CD4-positive, alpha-beta T cell (primary cell): ENCODE results near the gene CSPG4. TPM values are rescaled to one million over a fixed set of nuclear protein-coding genes. Genes with fewer than 3 reads are reported as not detected.
"Not testable (repeated sequence)": the region's sequence is repeated elsewhere in the genome, so short reads cannot be mapped to it uniquely, and the experiment has no call there.

Experiments
- ATAC-seq: fragments of 200-7000 bp; cut with Tn5 transposase; one replicate; pipeline ENCODE4 v1.10.0; 2022; ENCODE audit warnings: mild to moderate bottlenecking; ENCODE audit not compliant: poor library complexity
- CTCF ChIA-PET: fragments of 350-600 bp; sonication (Branson Sonifier 250); formaldehyde crosslinking; loops from one replicate; lab custom pipeline; 2021; ENCODE audit warnings: antibody characterized with exemption, inconsistent platforms; lab: Charles Lee
- POLR2A ChIA-PET: fragments of 350-600 bp; sonication (Branson Sonifier 250); formaldehyde crosslinking; loops from one replicate; lab custom pipeline; 2021; ENCODE audit warnings: antibody characterized with exemption, inconsistent platforms; lab: Charles Lee
- DNase-seq, 14 experiments: peaks; one replicate each; pipeline ENCODE4 v3.0.0-alpha.2; 2013 to 2020; ENCODE audit warnings: mixed read lengths in 2 of 14
- H3K27ac ChIP-seq, 2 donors: one replicate each; pipeline versions ENCODE4 v1.5.1 to v1.7.0; 2013; ENCODE audit warnings: low read length in 2 of 2, low read depth in 1 of 2, mild to moderate bottlenecking in 1 of 2
- H3K27me3 ChIP-seq, 2 experiments: 1 replicate in 1 of 2; 2 replicates in 1 of 2; pipeline versions ENCODE4 v1.6.1 to v1.7.0; 2013; ENCODE audit warnings: low read length in 2 of 2, control low read depth in 1 of 2, mild to moderate bottlenecking in 1 of 2, moderate library complexity in 1 of 2; ENCODE audit not compliant: insufficient read depth in 2 of 2, control insufficient read depth in 1 of 2
- H3K36me3 ChIP-seq: one replicate; pipeline ENCODE4 v1.6.1; 2013; ENCODE audit warnings: low read length, control low read depth; ENCODE audit not compliant: insufficient read depth
- H3K4me1 ChIP-seq: one replicate; pipeline ENCODE4 v1.6.1; 2013; ENCODE audit warnings: low read length, control low read depth; ENCODE audit not compliant: insufficient read depth
- H3K4me3 ChIP-seq: one replicate; pipeline ENCODE4 v1.5.1; 2013; ENCODE audit warnings: mild to moderate bottlenecking, low read length, moderate library complexity
- H3K9me3 ChIP-seq, 2 experiments: 1 replicate in 1 of 2; 2 replicates in 1 of 2; pipeline versions ENCODE4 v1.6.1 to v1.7.0; 2013; ENCODE audit warnings: low read length in 2 of 2, mild to moderate bottlenecking in 2 of 2, control low read depth in 1 of 2, moderate library complexity in 1 of 2; ENCODE audit not compliant: control insufficient read depth in 1 of 2, insufficient read depth in 1 of 2
- H3K27ac Mint-ChIP-seq: one replicate; pipeline ENCODE4 v1.8.0; 2020; ENCODE audit warnings: mixed read lengths
- H3K27me3 Mint-ChIP-seq: one replicate; pipeline ENCODE4 v1.8.0; 2021; ENCODE audit warnings: mixed read lengths
- H3K36me3 Mint-ChIP-seq: one replicate; pipeline ENCODE4 v1.8.0; 2021; ENCODE audit warnings: low read depth, mixed read lengths
- H3K4me1 Mint-ChIP-seq: one replicate; pipeline ENCODE4 v1.8.0; 2021; ENCODE audit warnings: low read depth, mixed read lengths
- H3K4me3 Mint-ChIP-seq: one replicate; pipeline ENCODE4 v1.8.0; 2020; ENCODE audit warnings: mild to moderate bottlenecking, mixed read lengths
- H3K9me3 Mint-ChIP-seq: one replicate; pipeline ENCODE4 v1.8.0; 2020; ENCODE audit warnings: mixed read lengths
- intact Hi-C, 2 experiments: fragments of 100-400 bp; cut with DNase I in 1 of 2; cut with micrococcal nuclease in 1 of 2; formaldehyde crosslinking; loops; one replicate each; pipeline versions ENCODE4 v1.15.1 to v1.9.0; 2023 to 2025; cut with DNase I, micrococcal nuclease
- total RNA-seq, 174 experiments: library from RNA in 2 of 174; stranded (reverse) in 2 of 174; gene quantifications; one replicate each; pipeline ENCODE4 v1.2.3 and lab custom pipeline; 2021 to 2026
- TF ChIP-seq, protein P1 (sequence below): fragments of 200-600 bp; IDR thresholded peaks from one replicate; pipeline ENCODE4 v1.8.0; 2022; ENCODE audit warnings: antibody characterized with exemption, mild to moderate bottlenecking

Gene CSPG4
- total RNA-seq, 2 experiments from 2014 or later, result not detected

- intact Hi-C loops, result loop anchor here (1.0 to 5.0 kb wide), 5 partner anchors 119 to 655 kb away; partner anchors contain the start of gene MAN2C1 (in 1 of the 2)
- H3K27me3 Mint-ChIP-seq, H3K27me3 ChIP-seq, H3K4me1 ChIP-seq, H3K27ac Mint-ChIP-seq, H3K27ac ChIP-seq, H3K36me3 ChIP-seq, H3K4me3 Mint-ChIP-seq, H3K9me3 Mint-ChIP-seq, POLR2A ChIA-PET, H3K36me3 Mint-ChIP-seq, H3K4me3 ChIP-seq, H3K4me1 Mint-ChIP-seq, H3K9me3 ChIP-seq: not testable (repeated sequence)
- ATAC-seq, result peak; percentile 80
- CTCF ChIA-PET, result interaction anchor here (1.3 kb wide), 1 partner anchor 316 kb away, joined by 4 read pairs; no protein-coding TSS in a partner anchor
- peak; percentile 37 to 80 (median 59) for DNase-seq
- TF ChIP-seq, protein P1, sequence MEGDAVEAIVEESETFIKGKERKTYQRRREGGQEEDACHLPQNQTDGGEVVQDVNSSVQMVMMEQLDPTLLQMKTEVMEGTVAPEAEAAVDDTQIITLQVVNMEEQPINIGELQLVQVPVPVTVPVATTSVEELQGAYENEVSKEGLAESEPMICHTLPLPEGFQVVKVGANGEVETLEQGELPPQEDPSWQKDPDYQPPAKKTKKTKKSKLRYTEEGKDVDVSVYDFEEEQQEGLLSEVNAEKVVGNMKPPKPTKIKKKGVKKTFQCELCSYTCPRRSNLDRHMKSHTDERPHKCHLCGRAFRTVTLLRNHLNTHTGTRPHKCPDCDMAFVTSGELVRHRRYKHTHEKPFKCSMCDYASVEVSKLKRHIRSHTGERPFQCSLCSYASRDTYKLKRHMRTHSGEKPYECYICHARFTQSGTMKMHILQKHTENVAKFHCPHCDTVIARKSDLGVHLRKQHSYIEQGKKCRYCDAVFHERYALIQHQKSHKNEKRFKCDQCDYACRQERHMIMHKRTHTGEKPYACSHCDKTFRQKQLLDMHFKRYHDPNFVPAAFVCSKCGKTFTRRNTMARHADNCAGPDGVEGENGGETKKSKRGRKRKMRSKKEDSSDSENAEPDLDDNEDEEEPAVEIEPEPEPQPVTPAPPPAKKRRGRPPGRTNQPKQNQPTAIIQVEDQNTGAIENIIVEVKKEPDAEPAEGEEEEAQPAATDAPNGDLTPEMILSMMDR, result peak; percentile 74
These were observed 28.9 kb downstream of the CSPG4 start for GRCh38 chr15:75683646-75684312.

DNA sequence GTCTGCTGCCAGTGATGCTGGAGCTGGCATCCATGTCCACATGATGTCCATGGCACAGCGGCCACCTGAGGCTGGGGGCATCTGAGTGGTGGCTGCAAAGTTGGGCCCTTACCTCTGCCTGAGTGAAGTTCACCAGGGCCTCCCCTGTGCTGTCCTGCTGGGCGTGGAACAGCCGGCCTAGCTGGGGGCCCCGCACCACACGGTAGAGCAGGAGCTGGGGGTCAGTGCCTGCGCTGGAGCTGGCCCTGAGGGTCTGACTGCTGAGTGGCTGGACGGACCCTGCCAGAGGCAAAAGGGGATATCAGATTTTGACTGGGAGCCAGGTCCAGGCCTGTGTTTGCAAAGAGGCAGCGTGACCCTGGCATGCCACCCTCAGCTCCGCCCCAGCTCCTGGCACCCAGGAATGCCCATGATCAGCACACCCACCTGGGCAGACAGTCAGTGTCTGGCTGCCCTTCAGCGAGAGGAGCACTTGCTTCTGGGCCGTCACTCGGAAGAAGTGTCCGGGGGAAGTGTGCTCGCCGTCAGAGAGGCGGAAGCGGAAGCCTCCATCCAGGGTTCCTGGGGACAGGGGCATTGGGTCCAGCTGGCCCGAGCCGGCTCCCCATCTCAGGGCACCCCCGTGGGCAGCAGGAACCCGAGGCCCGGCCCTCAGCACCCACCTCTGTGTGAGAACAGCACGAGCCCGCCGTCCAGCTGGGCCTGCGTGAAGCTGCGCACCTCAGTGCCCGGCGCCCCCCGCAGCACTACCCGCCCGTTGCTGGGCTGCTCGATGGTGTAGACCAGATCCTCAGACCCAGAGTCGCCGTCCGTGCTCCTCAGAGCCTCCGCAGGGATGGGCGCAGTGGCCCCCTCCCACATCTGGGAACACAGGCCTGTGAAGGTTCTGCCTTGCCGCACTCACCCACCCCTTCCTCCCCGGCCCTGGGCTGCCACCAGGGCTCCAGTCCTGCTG, 30.2 kb downstream of the CSPG4 start:
- intact Hi-C loops, result loop anchor here (1.0 to 5.0 kb wide), 5 partner anchors 120 to 654 kb away; partner anchors contain the start of gene MAN2C1 (in 1 of the 2)
- POLR2A ChIA-PET, result interaction anchor here (1.2 kb wide), 1 partner anchor 315 kb away, joined by 3 read pairs; no protein-coding TSS in a partner anchor
- no peaks in the 10 kb centered on the region for H3K9me3 Mint-ChIP-seq

More for the DNA sequence above, 30.2 kb downstream of the CSPG4 start:
- no peaks in the 10 kb centered on the region for H3K36me3 Mint-ChIP-seq
- Histone ChIP-seq H3K4me3 (no peak overlapping the region), H3K9me3 (no peaks in the 10 kb centered on the region), H3K27me3 (no peaks in the 10 kb centered on the region), H3K4me1 (peaks cover 5% of the 10 kb centered on the region), H3K36me3 (no peaks in the 10 kb centered on the region), H3K27ac (no peak overlapping the region)
- DNase-seq (no peak), ATAC-seq (no peak)
- H3K4me3 Mint-ChIP-seq, result no peak overlapping the region
- H3K27me3 Mint-ChIP-seq, result no peaks in the 10 kb centered on the region
- CTCF ChIA-PET, result interaction anchor here (0.7 to 1.3 kb wide), 2 partner anchors 173 to 315 kb away, joined by 3 to 4 read pairs (median 3); no protein-coding TSS in a partner anchor
- no peaks in the 10 kb centered on the region for H3K4me1 Mint-ChIP-seq
- no peak overlapping the region for H3K27ac Mint-ChIP-seq
- TF ChIP-seq, protein P1, result no peak
